CMK (cell line): ENCODE measurements around the gene ATP6V1F.

Experiments
- DNase-seq: peaks from one replicate; pipeline ENCODE4 v3.0.0-alpha.2; 2010; ENCODE audit warnings: low read depth

ATP6V1F gene

GRCh38 chr7:128869138-128869943 lies 6.7 kb downstream of the ATP6V1F start:
- DNase-seq: no peak

DNA sequence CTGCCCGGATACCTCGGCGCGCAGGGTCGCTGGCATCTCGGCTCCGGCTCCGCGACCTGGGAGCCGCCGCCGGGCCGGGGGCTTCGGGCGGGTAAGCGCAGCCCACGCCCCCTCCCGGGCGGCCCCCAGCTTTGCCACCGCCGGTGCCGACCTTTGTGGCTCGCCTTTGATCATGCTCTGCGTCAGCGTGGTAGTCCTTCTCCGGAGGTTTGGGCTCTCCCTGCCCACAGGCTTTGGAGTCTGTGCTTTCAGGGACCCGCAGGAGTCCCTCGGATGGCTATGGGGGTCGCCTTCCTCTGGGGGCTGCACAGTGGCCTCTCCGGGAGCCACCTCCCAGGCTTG lies 7.3 kb downstream of the ATP6V1F start:
- DNase-seq: no peak

GRCh38 chr7:128871050-128871449 lies 8.4 kb downstream of the ATP6V1F start:
- no peak for DNase-seq

DNA sequence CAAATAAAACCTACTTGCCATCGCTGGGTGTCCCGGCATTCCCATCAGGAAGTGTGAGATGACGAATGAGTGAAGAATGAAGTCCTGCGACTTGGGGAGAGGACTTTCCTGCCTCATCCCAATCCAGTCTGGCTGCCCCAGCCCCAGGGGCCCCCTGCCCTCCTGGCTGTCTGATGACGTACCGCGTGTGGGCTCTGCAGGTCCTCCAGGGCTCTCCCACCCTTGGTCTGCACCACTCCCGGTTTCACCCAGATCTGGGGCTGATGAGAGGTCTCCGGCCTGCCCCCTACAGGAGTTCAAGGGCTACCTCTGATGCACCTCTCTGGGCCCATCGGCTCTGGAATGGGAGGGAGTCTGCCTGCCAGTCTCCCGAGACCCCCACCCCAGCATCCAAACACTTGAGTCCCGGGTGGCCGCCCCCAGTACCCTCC lies 9.8 kb downstream of the ATP6V1F start:
- DNase-seq: no peak

DNA sequence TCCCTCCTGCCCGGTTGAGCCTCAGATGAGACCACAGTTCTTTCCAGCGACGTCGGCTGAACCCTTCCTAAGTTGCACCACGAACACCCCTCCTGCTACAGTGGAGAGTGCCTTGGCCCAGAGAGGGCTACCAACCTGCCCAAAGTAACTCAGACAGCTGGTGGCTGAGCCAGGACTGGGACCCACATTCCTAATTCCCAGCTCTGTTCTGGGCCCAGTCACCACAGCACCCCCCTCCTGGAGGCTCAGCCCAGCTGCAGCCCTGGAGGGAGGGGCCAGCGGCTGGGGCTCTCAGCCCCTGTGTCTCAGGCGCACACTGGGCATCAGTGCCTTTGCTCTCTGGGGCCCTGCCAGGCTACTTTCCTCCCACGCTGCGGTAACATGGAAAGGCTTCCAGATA lies 10.6 kb downstream of the ATP6V1F start:
- DNase-seq: no peak

- DNase-seq: no peak
These were observed 11.7 kb downstream of the ATP6V1F start for GRCh38 chr7:128874140-128875031.

DNA sequence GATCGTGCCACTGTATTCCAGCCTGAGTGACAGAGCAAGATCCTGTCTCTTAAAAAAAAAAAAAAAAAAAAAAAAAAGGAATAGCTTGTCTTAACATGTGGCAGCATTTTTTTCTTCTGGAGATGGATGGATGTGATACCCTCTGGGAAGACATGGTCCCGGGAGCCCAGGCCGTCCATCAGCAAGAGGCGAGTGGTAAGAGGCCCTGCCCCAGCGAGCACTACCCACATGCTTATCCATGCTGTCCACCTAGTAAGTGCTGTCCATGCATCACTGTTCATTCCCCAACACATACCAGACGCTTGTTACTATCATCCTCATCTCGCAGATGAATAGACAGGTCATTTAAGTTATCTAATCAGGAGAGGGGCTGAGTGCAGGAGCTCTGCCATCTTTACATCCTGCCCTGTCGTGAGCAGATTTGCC lies 12.9 kb downstream of the ATP6V1F start:
- no peak for DNase-seq

DNA sequence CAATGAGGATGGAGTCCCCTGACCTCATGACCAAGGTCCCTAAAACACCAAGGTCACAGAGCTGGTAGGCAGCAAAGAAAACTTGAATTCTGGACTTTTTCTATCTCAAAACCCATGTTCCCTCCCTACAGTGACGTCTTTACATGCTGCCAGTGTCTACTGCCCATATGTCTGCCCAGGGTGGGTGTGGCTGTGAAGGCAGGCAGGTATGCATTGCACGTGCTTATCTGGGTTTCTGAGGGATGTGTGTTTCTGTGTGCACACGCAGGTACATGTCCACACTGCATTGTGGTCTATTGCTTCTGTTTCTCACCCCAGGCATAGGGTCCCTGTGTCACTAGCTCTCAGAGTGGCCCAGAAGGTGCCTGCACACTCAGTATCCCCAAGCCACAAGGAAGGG lies 13.5 kb downstream of the ATP6V1F start:
- DNase-seq: no peak

GRCh38 chr7:128876586-128876977 lies 13.9 kb downstream of the ATP6V1F start:
- no peak for DNase-seq

DNA sequence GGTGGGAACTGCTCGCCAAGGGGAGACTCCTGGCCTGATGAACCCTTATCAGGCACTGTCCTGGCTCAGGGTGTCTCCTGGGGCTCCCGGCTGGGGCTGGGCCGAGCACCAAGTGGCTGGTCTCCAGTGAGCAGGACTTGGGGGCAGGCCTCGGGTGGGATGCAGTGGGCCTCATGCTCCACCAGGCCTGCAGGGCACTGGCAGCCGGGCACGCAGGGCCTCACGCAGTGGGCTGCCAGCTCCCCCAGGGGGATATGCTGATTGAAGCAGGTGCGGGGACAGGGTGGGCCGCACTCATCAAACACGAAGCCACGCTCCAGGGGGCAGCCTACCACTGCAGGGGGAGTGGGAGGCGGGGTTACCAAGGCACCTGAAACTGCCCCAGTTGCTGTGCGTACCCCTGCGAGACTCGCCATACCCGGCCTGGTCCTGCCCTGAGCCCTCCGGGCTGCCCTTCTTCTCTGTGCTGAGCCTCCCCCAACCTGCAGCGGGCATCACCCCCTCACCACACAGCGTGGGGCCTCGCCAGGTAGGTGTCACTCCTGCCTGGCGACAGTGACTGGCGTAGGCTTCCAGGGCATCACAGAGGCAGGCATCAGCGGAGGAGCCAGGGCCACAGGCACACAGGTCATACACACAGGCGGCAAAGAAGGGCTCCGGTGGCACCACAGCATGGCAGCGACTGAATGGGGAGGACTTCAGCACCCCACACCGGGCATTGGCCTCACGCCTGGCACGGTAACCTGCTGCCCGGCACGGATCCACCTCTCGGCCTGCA lies 14.5 kb downstream of the ATP6V1F start:
- no peak for DNase-seq

DNA sequence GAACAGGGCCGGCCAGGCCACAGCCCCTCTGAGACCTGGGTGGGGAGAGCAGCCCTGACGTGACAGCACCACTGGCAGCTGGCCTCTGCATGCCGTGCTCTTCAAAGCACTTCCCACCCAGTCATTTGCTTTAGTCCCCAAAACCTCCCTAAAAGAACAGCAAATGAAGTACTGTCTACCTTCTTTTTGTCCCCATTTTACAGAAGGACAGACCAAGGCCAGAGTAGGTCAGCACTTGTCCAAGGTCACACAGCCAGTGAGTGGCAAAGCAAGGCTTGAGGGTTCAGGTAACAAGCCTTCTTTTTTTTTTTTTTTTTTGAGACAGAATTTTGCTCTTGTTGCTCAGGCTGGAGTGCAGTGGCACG lies 15.1 kb downstream of the ATP6V1F start:
- DNase-seq: no peak

DNA sequence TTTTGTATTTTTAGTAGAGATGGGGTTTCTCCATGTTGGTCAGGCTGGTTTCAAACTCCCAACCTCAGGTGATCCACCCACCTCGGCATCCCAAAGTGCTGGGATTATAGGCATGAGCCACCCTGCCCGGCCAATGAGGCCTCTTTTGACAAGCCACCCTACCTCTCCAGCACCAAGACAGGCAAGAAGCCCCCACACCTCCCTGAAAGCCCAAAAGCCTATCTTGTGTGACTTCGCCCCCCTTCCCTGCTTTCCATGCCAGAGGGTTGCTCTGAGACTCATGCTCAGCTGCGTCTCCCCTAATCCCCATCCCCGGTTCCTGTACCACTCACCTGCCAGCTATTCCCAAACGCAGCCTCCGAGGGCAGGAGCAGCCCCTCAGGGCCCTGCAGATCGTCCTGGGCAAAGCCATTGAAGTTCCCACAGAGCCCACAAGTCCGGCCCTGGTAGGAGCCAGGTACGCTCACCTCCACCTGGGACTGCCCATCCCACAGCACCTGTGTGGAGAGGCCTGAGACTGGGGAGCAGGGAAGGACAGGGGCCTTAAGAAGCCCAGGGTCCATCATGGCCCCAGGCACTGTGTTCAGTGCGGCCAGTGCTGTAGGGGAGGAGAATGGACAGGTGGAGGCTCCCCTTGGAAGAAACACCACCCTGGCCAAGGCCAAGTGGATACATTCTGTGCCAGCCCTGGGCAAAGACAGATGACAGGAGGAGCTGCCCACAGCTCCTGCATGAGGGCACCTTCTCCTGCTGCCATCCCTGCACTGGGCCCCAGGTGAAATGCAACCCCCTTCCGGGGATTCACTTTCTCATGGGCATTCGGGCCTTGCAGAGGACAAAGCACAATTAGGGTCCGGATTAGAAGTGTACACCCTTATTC lies 15.8 kb downstream of the ATP6V1F start:
- no peak for DNase-seq

DNA sequence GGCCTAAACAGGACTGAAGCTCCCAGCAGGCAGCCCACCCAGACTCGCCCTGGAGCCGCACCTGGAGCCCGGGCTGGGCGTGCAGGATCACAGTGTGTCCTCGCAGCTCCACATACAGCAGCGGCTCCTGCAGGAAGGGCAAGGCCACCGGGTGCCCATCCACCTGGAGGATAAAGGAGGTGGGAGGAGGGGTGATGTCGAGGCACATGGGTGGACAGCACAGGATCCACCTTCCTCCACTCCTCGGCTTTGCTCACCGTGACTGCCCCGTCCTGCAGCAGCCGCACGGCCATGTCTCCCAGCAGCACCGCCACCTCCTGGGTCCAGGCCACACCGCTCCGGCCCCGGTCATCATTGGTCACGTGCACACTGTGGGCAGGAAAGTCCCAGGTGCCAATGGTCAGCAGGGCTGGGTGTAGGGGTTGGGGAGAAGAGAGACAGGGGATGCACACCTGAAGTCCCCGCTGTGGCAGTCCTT lies 16.8 kb downstream of the ATP6V1F start:
- no peak for DNase-seq

DNA sequence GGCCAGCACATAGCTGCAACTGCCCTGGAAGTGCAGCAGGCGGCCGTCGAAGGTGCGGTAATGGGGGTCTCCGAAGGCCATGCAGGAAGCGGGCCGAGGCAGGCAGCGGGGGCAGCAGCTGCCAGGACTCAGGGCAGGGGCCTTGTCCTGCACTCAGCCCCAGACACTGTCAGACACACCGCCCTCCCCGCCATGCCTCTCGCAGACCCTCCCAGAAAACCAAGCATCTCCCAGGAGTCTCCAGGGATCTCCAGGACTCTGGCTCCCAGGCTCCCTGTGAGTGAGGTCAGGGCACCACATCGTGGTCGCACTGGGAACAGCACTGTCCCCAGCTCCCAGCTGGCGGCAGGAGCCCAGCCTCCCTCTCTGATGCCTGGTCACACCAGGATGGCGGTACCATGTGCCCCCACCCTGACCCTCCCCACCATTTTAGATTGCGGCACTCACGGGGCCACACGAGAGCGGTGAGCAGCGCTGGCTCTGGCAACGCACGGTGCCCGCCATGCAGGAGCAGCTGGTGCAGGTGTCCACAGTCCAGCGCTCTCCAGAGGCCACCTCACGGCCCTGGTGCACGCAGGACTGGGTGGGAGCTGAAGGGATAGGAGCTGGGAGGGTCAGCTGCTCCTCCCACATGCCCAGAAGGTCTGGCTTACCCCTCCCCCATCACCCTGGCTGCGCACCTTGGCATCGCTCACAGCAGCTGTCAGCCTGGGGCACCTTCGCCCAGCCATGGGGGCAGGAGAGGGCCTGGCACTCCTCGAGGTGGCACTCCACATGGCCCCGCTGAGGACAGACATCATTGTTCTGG lies 17.5 kb downstream of the ATP6V1F start:
- no peak for DNase-seq

DNA sequence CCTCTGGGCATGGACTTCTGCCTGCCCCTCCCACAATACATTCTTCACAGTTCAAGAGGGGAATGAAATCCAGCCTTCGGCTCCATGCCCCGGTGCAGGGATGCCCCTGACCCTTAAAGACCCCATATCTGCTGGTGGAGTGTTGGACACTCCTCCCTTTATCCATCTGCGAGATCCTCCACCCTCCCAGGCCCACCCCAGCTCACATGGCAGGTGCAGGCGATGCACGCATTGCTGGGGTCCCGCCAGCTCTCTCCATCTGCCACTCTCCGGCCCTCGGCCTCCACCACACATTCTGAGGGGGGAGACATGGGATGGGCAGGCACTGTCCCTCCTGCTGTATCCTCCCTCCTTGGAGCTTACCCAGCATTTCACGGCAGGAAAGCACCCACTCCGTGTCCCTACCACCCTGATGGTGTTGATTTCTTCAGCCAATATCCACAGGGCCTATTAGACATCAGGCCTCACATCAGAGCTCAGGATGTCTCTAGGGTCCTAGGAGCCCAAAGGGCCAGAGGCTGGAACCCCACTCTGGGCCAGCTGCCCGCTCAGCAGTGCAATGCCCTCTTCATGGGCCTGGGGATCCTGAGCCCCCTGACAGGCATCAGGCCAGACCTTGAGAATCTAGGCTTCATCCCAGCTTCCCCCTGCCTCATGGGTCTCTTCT lies 18.3 kb downstream of the ATP6V1F start:
- DNase-seq: no peak

GRCh38 chr7:128881458-128882125 lies 18.9 kb downstream of the ATP6V1F start:
- no peak for DNase-seq

GRCh38 chr7:128882134-128882533 lies 19.5 kb downstream of the ATP6V1F start:
- DNase-seq: no peak

DNA sequence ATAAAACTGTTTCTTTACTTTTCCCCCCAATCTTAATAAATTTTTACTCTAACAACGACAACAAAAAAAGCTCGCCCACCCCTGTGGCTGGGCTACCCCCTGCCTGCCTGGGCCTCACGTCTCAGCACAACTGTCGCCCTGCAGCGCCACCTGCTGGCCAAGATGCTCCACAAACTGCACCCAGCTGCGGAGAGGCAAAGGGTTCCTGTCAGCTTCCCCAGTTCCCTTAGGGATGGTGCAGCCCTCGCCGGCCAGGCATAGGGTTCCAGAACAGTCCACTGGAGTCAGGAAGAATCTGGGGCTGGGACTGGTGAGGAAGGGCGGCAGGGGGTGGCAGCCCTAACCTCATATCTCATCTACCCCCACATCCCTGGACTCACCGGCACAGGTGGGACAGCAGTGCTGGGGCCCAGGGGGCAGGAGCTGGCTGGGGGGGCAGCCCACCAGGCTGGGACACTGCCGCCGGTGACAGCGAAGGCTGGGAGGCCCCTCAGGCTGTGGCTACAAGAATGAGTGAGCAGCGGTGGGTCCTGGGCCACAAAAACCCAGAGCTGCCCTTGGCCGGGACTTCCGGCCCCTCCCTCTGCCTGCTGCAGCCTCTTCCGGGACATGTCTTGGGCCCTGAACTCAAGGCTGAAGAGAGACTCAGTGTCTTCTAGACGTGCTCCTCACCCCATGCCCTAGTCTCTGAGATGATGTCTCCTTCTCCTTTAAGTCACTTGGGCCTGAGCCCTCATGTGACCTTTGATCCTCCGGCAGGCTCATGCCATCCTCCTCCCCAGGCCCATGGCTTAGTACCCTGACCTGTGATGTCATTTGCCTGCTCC lies 21.2 kb downstream of the ATP6V1F start:
- peak; percentile 51 for DNase-seq
